Tibial nerve (tissue), 3 donors: Measurements from ENCODE around the gene KRTAP7-1.

ENCODE experiments used
- CTCF ChIP-seq, 5 experiments: fragments of 200-600 bp in 3 of 5; fragments of 450-650 bp in 2 of 5; sonication (generic) in 3 of 5; IDR thresholded peaks; one replicate each; pipeline ENCODE4 v1.5.1; 2016 to 2019; ENCODE audit warnings: antibody characterized with exemption in 5 of 5, mild to moderate bottlenecking in 3 of 5, moderate library complexity in 2 of 5
- POLR2A ChIP-seq, 2 donors: fragments of 450-650 bp; IDR thresholded peaks; one replicate each; pipeline ENCODE4 v1.6.1; 2017; ENCODE audit warnings: antibody characterized with exemption in 2 of 2, mild to moderate bottlenecking in 2 of 2, moderate library complexity in 2 of 2

- TF ChIP-seq CTCF (IDR thresholded peaks at IDR 0.05) (no peak), POLR2A (IDR thresholded peaks at IDR 0.05) (no peak)
Observed at GRCh38 chr21:30842990-30843389, 13.4 kb upstream of the KRTAP7-1 start.
